HG03064 (cell line): ENCODE results near the gene PCDH15.

Source experiments
- ATAC-seq: cut with Tn5 transposase; IDR thresholded peaks from one replicate; pipeline ENCODE4 v1.9.1; 2021; ENCODE audit warnings: low read depth; ENCODE audit not compliant: unreplicated experiment

The PCDH15 gene

GRCh38 chr10:54800741-54801421, at the start of gene PCDH15:
Gene PCDH15 (minus strand): TSS chr10:54801231. CDS start chr10:54664262, 136,969 bp downstream.
- no peak for ATAC-seq

GRCh38 chr10:54843932-54844331, 42.9 kb upstream of the PCDH15 start:
- no peak for ATAC-seq

GRCh38 chr10:54843085-54843646, 42.1 kb upstream of the PCDH15 start:
- no peak for ATAC-seq

GRCh38 chr10:54837479-54837878, 36.4 kb upstream of the PCDH15 start:
- no peak for ATAC-seq

GRCh38 chr10:54833029-54833428, 32.0 kb upstream of the PCDH15 start:
- no peak for ATAC-seq

GRCh38 chr10:54826994-54827560, 26.0 kb upstream of the PCDH15 start:
- no peak for ATAC-seq

- no peak for ATAC-seq
Observed at GRCh38 chr10:54815583-54815982, 14.6 kb upstream of the PCDH15 start.

GRCh38 chr10:54808186-54808935, 7.3 kb upstream of the PCDH15 start:
- ATAC-seq, result no peak

GRCh38 chr10:54799506-54799905, 1.5 kb downstream of the PCDH15 start:
- no peak for ATAC-seq

- no peak for ATAC-seq
Observed at GRCh38 chr10:54797636-54798321, 3.3 kb downstream of the PCDH15 start.

- ATAC-seq, result no peak
Observed at GRCh38 chr10:54796881-54797280, 4.2 kb downstream of the PCDH15 start.

GRCh38 chr10:54776622-54777021, 24.4 kb downstream of the PCDH15 start:
- no peak for ATAC-seq

GRCh38 chr10:54772468-54773122, 28.4 kb downstream of the PCDH15 start:
- no peak for ATAC-seq

GRCh38 chr10:54769051-54769450, 32.0 kb downstream of the PCDH15 start:
- ATAC-seq, result no peak

GRCh38 chr10:54758791-54759190, 42.2 kb downstream of the PCDH15 start:
- ATAC-seq, result no peak

- no peak for ATAC-seq
Observed at GRCh38 chr10:54749623-54750022, 51.4 kb downstream of the PCDH15 start.

GRCh38 chr10:54745436-54745835, 55.6 kb downstream of the PCDH15 start:
- no peak for ATAC-seq

GRCh38 chr10:54742416-54742815, 58.6 kb downstream of the PCDH15 start:
- ATAC-seq, result no peak

- ATAC-seq, result no peak
Observed at GRCh38 chr10:54728511-54728910, 72.5 kb downstream of the PCDH15 start.

- no peak for ATAC-seq
Observed at GRCh38 chr10:54722075-54722474, 79.0 kb downstream of the PCDH15 start.
